ENCODE results near the gene B4GALT2.

Gene B4GALT2

DNA sequence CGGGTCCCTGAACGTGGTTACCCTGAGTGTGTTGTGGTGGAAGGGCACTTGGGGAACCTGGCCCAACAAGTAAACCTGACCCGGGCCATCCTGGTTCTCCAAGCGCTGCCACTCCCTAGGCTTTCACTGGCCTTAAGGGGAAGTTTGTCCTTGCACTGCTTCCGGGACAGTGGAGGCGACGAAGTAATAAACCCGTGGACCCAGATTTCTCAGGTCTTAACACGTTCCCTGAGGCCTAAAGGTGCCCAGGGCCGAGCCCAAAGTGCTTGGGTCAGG is 12.1 kb downstream of the B4GALT2 start:
- DNase-seq (no peak), ATAC-seq (ENCODE audit: insufficient read depth, low read depth) (no peak)
- H3K4me2 ChIP-seq (ENCODE audit: insufficient read depth, low read length), result peak overlapping the region; percentile 91
- H3K36me3 ChIP-seq (ENCODE audit: insufficient read depth, low read length), result no peaks in the 10 kb centered on the region
- peaks cover 20% of the 10 kb centered on the region for H3K4me1 ChIP-seq (ENCODE audit: insufficient read depth, low read length)
- H3K27me3 ChIP-seq (ENCODE audit: insufficient read depth, low read length, poor library complexity), result peaks cover 13% of the 10 kb centered on the region
- H3K79me2 ChIP-seq (ENCODE audit: insufficient read depth, low read length), result no peaks in the 10 kb centered on the region
- peak overlapping the region; percentile 94 for H2AFZ ChIP-seq (ENCODE audit: low read depth, low read length)
- H3K27ac ChIP-seq (ENCODE audit: low read length), result no peak overlapping the region
- peak overlapping the region; percentile 52 to 69; a peak in 3 of 4 replicates for H3K4me3 ChIP-seq (ENCODE audit: low read depth in 1 of 2, low read length in 2 of 2)
- no peaks in the 10 kb centered on the region for H3K9me3 ChIP-seq (ENCODE audit: insufficient read depth, low read length, severe bottlenecking)
- TF ChIP-seq CTCF (IDR thresholded peaks at IDR 0.05; ENCODE audit: borderline replicate concordance, extremely low read depth, low read length, poor library complexity, severe bottlenecking), result no peak
- TF ChIP-seq EZH2 (IDR thresholded peaks at IDR 0.05; ENCODE audit: borderline replicate concordance, low read depth, low read length, severe bottlenecking), result no peak
- 0 out of 2 replicates have a peak, but pooled peaks cover 7% of the 10 kb centered on the region for H4K20me1 ChIP-seq (ENCODE audit: insufficient read depth, low read length)
- H3K9ac ChIP-seq (ENCODE audit: low read depth, low read length), result peak overlapping the region; percentile 58

GRCh38 chr1:43991476-43992231 is 12.6 kb downstream of the B4GALT2 start, which contains the start of gene CCDC24:
CCDC24 (plus strand) TSS chr1:43991599; CDS start chr1:43991879, 280 bp downstream.
- Histone ChIP-seq H3K79me2 (ENCODE audit: insufficient read depth, low read length) (no peaks in the 10 kb centered on the region), H3K4me1 (ENCODE audit: insufficient read depth, low read length) (peaks cover 20% of the 10 kb centered on the region), H3K4me3 (ENCODE audit: low read depth in 1 of 2, low read length in 2 of 2) (peak within 1 kb of the TSS; percentile 52 to 69; a peak in 3 of 4 replicates), H3K4me2 (ENCODE audit: insufficient read depth, low read length) (peak within 1 kb of the TSS; percentile 91), H3K36me3 (ENCODE audit: insufficient read depth, low read length) (no peaks in the 10 kb centered on the region), H2AFZ (ENCODE audit: low read depth, low read length) (peak within 1 kb of the TSS; percentile 94), H3K27me3 (ENCODE audit: insufficient read depth, low read length, poor library complexity) (peaks cover 12% of the 10 kb centered on the region), H3K9me3 (ENCODE audit: insufficient read depth, low read length, severe bottlenecking) (no peaks in the 10 kb centered on the region), H3K9ac (ENCODE audit: low read depth, low read length) (peak within 1 kb of the TSS; percentile 58), H3K27ac (ENCODE audit: low read length) (no peak within 1 kb of the TSS), H4K20me1 (ENCODE audit: insufficient read depth, low read length) (0 out of 2 replicates have a peak, but pooled peaks cover 7% of the 10 kb centered on the region)
- TF ChIP-seq CTCF (IDR thresholded peaks at IDR 0.05; ENCODE audit: borderline replicate concordance, extremely low read depth, low read length, poor library complexity, severe bottlenecking) (no peak), EZH2 (IDR thresholded peaks at IDR 0.05; ENCODE audit: borderline replicate concordance, low read depth, low read length, severe bottlenecking) (no peak)
- DNase-seq (peak; percentile 62), ATAC-seq (ENCODE audit: insufficient read depth, low read depth) (peak; percentile 78)

DNA sequence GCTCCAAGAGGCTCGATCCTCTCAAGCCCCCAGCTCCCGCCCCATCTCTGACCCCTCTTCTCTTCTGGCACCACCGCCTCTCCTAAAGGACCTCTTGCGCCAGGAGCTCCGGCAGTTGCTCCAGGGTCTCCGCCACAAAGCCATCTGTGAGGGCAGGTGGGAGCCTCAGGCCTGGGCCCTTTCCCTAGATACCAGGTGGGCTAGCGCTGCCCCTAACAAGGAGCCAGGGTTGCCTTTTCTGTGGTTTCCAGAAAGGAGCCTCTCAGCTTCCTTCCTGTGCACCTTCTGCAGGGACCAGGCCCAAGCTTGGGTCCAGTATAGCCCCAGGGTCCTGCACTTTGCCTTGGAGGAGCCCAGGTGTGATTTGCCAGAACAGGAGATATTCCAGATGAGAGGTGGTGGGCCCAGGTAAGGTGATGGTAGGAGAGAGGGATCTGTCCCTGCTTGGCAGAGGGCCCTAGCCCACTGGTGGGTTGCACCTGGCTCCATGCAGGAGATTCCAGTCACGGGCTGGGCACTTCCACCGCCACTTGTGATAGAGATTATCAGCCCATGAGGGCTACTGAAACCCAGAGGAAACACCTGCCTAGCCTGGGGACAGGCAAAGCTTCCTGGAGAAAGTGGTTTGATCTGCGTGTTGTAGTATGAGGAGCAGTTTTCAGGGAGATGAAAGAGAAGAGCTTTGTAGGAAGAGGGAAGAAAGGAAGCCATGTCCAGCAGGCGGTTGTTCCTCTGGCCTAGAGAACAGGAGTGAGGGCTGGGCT is 13.4 kb downstream of the B4GALT2 start:
- Histone ChIP-seq H3K4me2 (ENCODE audit: insufficient read depth, low read length) (peak overlapping the region; percentile 91), H3K79me2 (ENCODE audit: insufficient read depth, low read length) (no peaks in the 10 kb centered on the region), H3K27me3 (ENCODE audit: insufficient read depth, low read length, poor library complexity) (peaks cover 9% of the 10 kb centered on the region), H3K36me3 (ENCODE audit: insufficient read depth, low read length) (no peaks in the 10 kb centered on the region), H3K27ac (ENCODE audit: low read length) (no peak overlapping the region), H2AFZ (ENCODE audit: low read depth, low read length) (peak overlapping the region; percentile 94), H3K9ac (ENCODE audit: low read depth, low read length) (peak overlapping the region; percentile 58; the same call in 1 of the 2 replicates), H3K4me3 (ENCODE audit: low read depth in 1 of 2, low read length in 2 of 2) (peak overlapping the region; percentile 52 to 69; a peak in 3 of 4 replicates), H3K9me3 (ENCODE audit: insufficient read depth, low read length, severe bottlenecking) (no peaks in the 10 kb centered on the region), H4K20me1 (ENCODE audit: insufficient read depth, low read length) (peaks cover 7% of the 10 kb centered on the region; the same call in 1 of the 2 replicates), H3K4me1 (ENCODE audit: insufficient read depth, low read length) (peaks cover 20% of the 10 kb centered on the region)
- no peak for TF ChIP-seq CTCF (IDR thresholded peaks at IDR 0.05; ENCODE audit: borderline replicate concordance, extremely low read depth, low read length, poor library complexity, severe bottlenecking)
- no peak for TF ChIP-seq EZH2 (IDR thresholded peaks at IDR 0.05; ENCODE audit: borderline replicate concordance, low read depth, low read length, severe bottlenecking)
- no peak for DNase-seq
- ATAC-seq (ENCODE audit: insufficient read depth, low read depth), result no peak

All from DND-41 (cell line).